GM18868 (cell line): ENCODE measurements around the gene IPPK.

Experiments used
- ATAC-seq: cut with Tn5 transposase; IDR thresholded peaks from one replicate; pipeline ENCODE4 v1.9.1; 2021; ENCODE audit warnings: mild to moderate bottlenecking, moderate library complexity; ENCODE audit not compliant: unreplicated experiment

Gene IPPK

GRCh38 chr9:92658176-92658575, 11.8 kb downstream of the IPPK start:
- no peak for ATAC-seq

DNA sequence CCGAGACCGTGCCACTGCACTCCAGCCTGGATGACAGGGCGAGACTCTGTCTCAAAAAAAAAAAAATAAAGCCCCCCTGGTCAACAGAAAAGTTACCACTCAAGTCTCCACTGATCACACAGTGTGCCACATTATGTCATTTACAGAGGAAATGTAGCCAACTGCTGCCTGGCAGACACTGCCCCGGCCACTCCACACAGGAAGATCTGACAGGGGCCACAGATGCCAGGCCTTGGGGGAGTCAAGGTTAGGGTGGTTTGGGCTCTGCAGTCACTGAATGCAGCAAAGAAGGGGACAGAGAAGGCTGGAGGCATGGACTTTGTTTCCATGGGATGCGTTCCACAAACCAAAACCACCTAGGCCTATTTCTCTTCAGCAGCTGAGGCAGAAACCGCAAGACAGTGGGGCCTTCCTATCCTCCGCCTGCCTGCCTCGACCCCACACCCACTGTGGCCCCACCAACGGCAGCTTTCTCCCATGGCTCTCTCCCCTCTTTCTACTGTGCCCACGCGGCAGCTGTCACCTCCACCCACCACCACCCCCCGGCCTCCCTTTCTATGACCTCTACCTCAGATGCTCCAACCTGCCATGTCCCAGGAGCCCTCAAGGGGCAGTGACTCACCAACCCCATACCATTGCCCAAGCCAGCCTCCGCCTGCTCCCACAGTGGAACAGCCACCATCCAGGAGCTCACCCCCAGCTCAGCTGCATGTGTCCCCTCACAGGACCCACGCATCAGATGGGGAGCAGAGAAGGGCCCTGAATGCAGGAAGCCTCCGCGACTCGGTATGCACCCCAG, 12.4 kb downstream of the IPPK start:
- no peak for ATAC-seq

GRCh38 chr9:92656537-92656925, 13.4 kb downstream of the IPPK start:
- no peak for ATAC-seq

- no peak for ATAC-seq
Measured at GRCh38 chr9:92655896-92656536, 13.9 kb downstream of the IPPK start.

DNA sequence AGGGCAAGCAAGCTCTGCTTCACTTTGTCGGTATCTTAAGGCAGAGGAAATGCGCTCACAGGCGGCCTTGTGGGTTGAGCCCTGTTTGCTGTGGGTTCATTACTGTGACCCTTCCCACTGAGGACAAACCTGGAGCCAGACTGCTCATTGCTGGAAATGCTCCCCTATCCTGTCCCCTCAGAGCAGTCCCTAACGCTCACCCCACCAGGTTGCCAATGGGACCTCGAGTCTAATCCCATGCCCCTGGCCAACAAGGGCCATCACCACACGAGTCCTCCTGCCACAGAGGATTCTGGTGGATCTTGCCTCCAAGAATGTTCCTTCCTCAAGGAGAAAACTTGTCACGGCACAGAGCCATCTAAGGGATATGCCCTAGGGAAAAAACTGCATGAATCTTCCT, 14.6 kb downstream of the IPPK start:
- no peak for ATAC-seq

DNA sequence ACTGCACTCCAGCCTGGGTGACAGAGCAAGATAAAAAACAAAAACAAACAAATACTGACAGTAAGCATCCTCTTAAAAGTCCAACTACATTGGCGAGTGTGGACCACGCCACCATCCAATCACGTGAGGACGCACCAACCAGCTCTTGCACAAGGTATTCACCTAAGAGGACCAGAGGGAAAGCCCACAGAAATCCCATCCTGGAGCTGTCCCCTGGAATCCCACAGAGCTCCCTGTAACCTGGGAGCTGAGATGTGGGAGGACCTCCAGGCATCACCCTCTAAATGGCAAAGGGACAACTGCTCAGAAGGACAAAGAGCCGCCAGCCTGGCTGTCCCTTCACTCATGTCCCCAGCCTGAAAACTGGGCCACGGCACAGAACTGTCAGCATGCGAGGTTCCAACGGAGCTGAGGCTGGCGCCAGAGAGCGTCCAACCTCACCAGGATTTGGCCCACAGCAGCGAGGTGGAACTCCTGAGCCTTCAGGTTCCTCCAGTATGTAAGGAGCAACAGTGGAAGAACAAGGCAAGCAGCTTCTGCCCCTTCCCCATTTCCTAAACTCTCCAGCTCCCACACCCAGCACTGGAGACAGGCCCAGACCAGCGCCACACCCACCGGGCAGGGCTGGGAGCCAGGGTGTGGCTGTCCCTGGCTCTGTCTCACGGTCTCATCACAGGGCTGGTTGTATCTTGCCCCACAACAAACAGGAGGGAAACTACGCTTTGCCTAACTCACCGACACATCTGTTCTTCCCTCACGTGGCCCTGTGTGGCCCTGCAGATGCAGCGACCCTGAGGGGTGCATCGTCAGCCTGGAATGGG, 15.2 kb downstream of the IPPK start:
- ATAC-seq = no peak

DNA sequence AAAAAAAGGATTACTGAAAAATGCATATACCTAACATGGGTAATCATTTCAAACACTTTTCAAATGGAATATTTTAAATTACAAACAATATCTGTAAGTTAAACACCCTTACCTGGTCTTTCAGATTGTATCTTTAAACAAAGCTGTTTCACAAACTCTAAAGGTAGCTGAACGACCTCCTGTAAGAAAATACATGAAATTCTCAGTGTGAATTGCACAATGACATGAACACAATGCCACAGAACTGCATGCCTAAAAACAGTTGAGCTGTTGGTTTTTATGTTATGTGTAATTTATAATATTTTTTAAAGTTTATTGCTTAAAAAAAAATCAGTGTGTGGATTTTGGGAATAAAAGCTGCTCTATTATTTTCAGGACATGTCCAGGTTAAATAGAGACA, 17.5 kb downstream of the IPPK start:
- ATAC-seq = no peak

DNA sequence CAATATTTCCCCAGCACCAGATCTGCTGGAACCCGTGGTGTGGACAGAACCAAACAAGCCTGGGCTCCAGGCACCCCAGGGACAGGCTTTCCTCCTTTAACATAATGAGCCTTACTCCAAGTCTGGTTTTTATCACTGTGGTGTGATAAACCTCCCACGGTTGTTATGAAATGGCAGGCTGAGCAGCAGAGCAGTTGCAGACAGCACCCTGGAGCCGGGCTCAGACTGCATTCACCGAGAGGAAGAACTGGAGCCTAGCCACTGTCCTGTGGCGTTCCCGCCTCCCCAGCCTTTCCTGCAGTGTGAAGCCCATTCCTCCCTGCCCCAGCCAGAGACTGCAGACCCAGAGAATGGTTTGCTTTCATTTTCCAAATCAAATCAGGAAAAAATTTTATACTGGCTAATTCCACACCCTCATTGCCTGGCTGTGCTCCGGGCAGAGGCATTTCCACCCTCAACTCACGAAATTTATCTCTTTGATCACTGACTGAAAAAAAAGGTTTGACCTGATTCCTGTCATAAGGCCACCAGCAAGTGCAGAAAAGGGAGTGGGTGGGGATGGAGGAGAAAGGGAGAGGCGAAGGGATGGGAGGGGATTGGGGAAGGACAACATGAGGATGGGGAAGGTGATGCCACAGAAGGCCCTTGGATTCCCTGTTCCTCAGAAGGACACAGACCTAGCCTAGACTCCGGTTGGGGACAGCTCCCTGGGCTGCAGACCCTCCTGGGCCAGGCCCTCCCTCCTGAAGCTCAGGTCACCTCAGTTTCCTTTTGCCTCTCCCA, 18.9 kb downstream of the IPPK start:
- no peak for ATAC-seq

DNA sequence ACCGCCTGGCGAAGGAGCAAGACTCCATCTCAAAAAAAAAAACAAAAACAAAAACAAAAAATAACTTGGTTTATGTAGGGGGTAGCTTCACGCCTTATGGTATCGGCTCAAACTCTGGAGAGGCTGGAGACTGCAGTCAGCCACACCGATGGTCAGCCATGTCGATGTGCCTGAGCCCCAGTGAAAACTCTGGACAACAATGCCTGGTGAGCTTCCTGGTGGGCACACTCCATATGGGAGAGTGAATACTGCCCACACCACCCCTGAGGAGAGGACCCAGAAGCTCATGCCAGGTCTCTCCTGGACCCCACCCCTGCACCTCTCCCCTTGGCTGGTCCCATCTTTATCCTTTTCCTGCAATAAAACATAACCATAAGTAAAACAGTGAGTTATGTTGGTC, 19.6 kb downstream of the IPPK start:
- no peak for ATAC-seq

DNA sequence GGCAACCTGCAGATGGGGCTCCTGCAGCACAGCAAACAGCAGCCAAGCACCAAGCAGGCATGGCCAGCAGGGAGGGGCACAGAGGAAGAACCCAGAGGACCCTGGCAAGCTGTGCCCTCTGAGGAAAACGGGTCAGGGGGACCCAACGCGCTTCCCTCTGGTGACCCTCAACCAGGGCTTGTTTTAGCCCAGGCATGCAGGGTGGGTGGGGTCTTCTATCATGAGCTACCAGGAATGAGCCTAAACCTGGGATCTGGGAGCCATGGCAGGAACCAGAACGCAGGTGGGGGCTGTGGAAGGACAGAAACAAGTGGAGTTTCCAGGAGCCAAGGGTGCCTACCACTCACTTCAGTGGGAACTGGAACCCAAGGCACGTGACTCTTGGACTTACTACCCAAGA, 20.9 kb downstream of the IPPK start:
- no peak for ATAC-seq

DNA sequence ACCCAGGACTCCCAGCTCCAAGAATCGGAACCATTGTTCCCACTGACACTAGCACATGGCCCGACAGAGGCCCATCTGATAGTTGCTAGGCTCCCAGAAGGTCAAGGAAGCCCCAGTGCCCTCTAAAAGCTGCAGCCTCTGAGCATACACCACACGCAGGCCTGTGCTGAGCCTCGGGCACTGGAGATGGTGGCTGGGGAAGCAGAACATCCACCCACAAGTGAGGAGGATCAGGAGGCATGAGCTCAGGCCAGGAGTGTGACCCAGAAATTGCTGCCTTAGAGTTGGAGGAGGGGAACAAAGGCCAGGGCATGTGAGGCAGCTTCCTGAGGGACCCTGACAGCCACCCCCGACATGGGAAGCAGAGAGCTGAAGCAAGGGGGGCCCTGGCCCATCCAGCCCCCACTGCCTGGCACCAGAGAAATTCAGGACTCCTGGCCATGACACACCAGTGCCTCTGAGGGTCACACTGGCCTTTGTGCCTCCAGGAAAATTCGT, 21.4 kb downstream of the IPPK start:
- no peak for ATAC-seq

DNA sequence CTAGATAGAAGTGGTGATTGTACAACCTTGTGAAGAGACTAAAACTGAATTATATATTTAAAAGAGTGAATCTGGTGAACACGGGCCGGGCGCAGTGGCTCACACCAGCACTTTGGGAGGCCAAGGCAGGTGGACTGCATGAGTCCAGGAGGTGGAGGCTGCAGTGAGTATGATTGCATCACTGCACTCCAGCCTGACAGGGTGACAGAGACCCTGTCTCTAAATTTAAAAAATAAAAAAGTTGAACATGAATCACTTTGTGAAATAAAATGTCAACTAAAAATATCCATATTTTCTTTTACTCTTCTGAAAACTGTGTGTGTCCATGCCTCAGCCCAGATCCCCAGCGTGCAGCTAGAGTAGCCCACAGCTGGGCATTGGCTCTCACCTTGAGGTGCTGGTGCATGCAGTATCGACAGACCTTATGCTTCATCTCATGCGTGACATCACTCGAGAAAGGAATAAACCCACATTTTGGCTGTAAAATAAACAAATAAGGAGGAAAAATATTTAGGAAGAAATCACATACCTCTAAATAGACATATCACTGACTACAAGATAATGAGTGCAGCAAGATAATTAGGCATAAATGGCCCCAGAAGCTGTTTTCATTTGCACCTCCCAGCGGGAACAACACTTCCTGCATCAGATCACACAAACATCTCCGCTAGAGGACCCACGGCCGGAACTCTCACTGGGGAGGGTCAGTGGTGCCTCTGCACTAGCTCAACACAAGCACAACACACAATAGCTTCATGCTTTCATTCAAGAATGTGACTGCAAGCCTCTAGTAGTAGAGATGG, 22.1 kb downstream of the IPPK start:
- ATAC-seq = no peak

DNA sequence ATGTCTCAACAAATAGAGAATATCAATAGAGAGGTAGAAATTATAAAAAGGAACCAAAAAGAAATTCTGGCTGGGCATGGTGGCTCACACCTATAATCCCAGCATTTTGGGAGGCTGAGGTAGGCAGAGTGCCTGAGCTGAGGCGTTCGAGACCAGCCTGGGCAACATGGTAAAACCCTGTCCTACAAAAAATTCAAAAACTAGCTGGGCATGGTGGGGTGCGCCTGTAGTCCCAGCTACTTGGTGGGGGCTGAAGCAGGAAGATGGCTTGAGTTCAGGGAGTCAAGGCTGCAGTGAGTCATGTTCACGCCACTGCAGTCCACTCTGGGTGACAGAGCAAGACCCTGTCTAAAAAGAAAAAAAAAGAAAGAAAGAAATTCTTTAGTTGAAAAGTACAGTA, 24.9 kb downstream of the IPPK start:
- ATAC-seq = no peak

GRCh38 chr9:92644278-92644677, 25.7 kb downstream of the IPPK start:
- ATAC-seq = no peak

GRCh38 chr9:92642564-92642963, 27.4 kb downstream of the IPPK start:
- ATAC-seq = no peak

- ATAC-seq = no peak
Measured at GRCh38 chr9:92642041-92642451, 27.9 kb downstream of the IPPK start.

- ATAC-seq = no peak
Measured at GRCh38 chr9:92641092-92641809, 28.7 kb downstream of the IPPK start.

GRCh38 chr9:92640398-92641091, 29.4 kb downstream of the IPPK start:
- no peak for ATAC-seq

GRCh38 chr9:92639791-92640271, 30.1 kb downstream of the IPPK start:
- no peak for ATAC-seq
